Skeletal muscle tissue (tissue), 4 donors: ENCODE results near the gene AGPAT2. TPM values are rescaled to one million over a fixed set of nuclear protein-coding genes. Genes with fewer than 3 reads are reported as not detected.
A peak's percentile ranks its signal among the peaks of the same experiment; 100 is the strongest.

Experiments
- H3K27ac ChIP-seq: one replicate; pipeline ENCODE4 v1.7.0; 2013; ENCODE audit warnings: mild to moderate bottlenecking, low read depth, low read length, inconsistent platforms
- H3K27me3 ChIP-seq, 3 donors: one replicate each; pipeline ENCODE4 v1.7.0; 2013; ENCODE audit warnings: low read length in 3 of 3; ENCODE audit not compliant: control insufficient read depth in 3 of 3, insufficient read depth in 3 of 3
- H3K36me3 ChIP-seq, 3 donors: one replicate each; pipeline ENCODE4 v1.7.0; 2013; ENCODE audit warnings: low read length in 3 of 3; ENCODE audit not compliant: control insufficient read depth in 3 of 3, insufficient read depth in 3 of 3
- H3K4me1 ChIP-seq, 3 donors: one replicate each; pipeline ENCODE4 v1.7.0; 2013; ENCODE audit warnings: low read length in 3 of 3, mild to moderate bottlenecking in 3 of 3; ENCODE audit not compliant: control insufficient read depth in 3 of 3, insufficient read depth in 3 of 3
- H3K4me3 ChIP-seq, 3 donors: one replicate each; pipeline ENCODE4 v1.7.0; 2013; ENCODE audit warnings: low read length in 3 of 3
- H3K9ac ChIP-seq, 3 donors: one replicate each; pipeline ENCODE4 v1.7.0; 2013; ENCODE audit warnings: low read length in 3 of 3, mild to moderate bottlenecking in 3 of 3, moderate library complexity in 2 of 3, low read depth in 1 of 3
- H3K9me3 ChIP-seq, 3 donors: one replicate each; pipeline ENCODE4 v1.7.0; 2013; ENCODE audit warnings: low read length in 3 of 3; ENCODE audit not compliant: control insufficient read depth in 3 of 3
- total RNA-seq: library from RNA; depleted of rRNA; stranded (reverse); fragments of >200 nt; gene quantifications from one replicate; pipeline ENCODE4 v1.2.3, GENCODE V29; 2014
- donor health status: Osteomylitis.

The AGPAT2 gene
- total RNA-seq, 1 donor from 2014 or later, result 27.1 TPM

GRCh38 chr9:136670576-136671253 is 16.5 kb downstream of the AGPAT2 start:
- Histone ChIP-seq H3K9ac (peak overlapping the region in 1 of 3 donors; percentile 66), H3K4me1 (peaks cover 4 to 11% (median 8%) of the 10 kb centered on the region in 3 donors), H3K27me3 (peaks cover 6 to 18% (median 13%) of the 10 kb centered on the region in 3 donors), H3K9me3 (no peaks in the 10 kb centered on the region), H3K4me3 (peak overlapping the region in 1 of 3 donors; percentile 29), H3K36me3 (peaks cover 0 to 22% (median 9%) of the 10 kb centered on the region in 3 donors), H3K27ac (no peak overlapping the region)

GRCh38 chr9:136669791-136670464 is 17.3 kb downstream of the AGPAT2 start:
- H3K27ac ChIP-seq, result no peak overlapping the region
- H3K4me3 ChIP-seq, result peak overlapping the region in 2 of 3 donors; percentile 23 to 61
- H3K9ac ChIP-seq, result peak overlapping the region in 1 of 3 donors; percentile 79
- no peaks in the 10 kb centered on the region for H3K9me3 ChIP-seq
- H3K27me3 ChIP-seq, result peaks cover 9 to 22% (median 18%) of the 10 kb centered on the region in 3 donors
- peaks cover 0 to 22% (median 10%) of the 10 kb centered on the region in 3 donors for H3K36me3 ChIP-seq
- H3K4me1 ChIP-seq, result peaks cover 4 to 12% (median 11%) of the 10 kb centered on the region in 3 donors

DNA sequence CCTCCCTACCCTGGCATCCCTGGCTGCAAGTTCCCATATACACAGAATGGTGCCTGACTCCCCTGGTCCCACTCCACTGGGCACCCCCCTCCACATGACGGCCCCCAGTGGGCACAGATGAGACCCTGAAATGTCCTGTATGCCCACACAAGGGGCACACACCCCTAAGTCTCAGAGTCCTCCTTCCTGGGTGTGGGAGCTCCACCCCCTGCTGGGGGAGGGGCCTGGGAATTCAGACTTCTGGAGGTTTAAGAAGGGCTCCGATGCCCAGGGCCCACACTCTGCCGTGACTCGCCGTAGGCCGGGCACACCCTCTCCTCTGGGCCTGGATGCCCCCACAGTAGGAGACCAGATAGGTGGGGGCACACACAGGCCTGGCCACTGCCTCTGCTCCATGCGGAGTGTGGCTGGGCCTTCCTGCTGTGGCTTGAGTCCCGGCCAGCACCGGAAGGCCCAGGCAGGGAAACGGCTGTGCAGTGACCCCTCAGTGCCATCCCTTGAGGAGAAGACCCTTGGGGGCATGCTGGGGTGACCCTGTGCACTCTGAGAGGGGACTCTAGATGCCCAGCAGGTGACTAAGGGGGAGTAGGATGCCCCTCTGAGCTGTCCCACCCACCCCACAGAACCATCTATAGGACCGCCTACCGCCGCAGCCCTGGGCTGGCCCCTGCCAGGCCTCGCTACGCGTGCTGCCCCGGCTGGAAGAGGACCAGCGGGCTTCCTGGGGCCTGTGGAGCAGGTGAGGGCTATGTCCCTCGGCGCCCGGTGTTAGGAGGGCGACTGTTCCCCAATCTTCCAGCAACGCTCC is 18.1 kb downstream of the AGPAT2 start:
- Histone ChIP-seq H3K4me3 (peak overlapping the region; percentile 46 to 61 (median 48)), H3K9me3 (no peaks in the 10 kb centered on the region), H3K27me3 (peaks cover 17 to 25% (median 23%) of the 10 kb centered on the region in 3 donors), H3K4me1 (peaks cover 4 to 12% (median 11%) of the 10 kb centered on the region in 3 donors), H3K36me3 (peaks cover 0 to 25% (median 7%) of the 10 kb centered on the region in 3 donors), H3K27ac (no peak overlapping the region), H3K9ac (peak overlapping the region in 1 of 3 donors; percentile 79)

DNA sequence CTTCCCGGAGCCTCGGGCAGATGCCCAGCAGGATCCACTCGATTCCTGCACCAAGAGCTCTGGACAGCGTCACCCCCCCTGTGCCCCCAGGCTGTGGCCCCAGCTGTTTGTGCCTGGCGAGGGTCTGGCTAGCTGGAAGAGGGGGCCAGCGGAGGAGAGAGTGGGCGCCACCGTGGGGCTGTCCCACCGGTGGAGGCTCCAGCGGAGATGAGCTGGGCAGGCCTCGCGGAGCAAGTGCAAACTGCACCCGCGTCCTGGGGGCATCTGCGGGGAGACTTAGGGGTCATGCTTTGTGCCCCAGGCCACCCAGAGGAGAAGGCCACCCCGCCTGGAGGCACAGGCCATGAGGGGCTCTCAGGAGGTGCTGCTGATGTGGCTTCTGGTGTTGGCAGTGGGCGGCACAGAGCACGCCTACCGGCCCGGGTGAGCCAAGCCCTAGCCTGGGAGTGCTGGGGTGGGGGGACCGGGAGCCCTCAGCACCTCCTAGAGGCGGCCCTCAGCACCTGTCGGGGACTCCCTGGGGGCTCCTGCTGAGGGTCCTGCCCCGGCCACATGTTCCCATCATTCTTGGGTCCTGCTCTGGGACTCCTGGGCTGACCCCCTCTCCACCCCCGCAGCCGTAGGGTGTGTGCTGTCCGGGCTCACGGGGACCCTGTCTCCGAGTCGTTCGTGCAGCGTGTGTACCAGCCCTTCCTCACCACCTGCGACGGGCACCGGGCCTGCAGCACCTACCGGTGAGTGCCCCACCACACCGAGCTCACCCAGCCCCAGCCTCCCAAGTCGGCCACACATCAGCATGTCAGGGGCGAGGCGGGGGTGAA is 19.1 kb downstream of the AGPAT2 start:
- Histone ChIP-seq H3K27me3 (peaks cover 21 to 29% (median 27%) of the 10 kb centered on the region in 3 donors), H3K4me1 (peaks cover 4 to 12% (median 11%) of the 10 kb centered on the region in 3 donors), H3K9ac (peak overlapping the region; percentile 23 to 79 (median 61)), H3K9me3 (no peaks in the 10 kb centered on the region), H3K36me3 (peaks cover 0 to 24% (median 6%) of the 10 kb centered on the region in 3 donors), H3K27ac (no peak overlapping the region), H3K4me3 (peak overlapping the region; percentile 46 to 61 (median 59))

DNA sequence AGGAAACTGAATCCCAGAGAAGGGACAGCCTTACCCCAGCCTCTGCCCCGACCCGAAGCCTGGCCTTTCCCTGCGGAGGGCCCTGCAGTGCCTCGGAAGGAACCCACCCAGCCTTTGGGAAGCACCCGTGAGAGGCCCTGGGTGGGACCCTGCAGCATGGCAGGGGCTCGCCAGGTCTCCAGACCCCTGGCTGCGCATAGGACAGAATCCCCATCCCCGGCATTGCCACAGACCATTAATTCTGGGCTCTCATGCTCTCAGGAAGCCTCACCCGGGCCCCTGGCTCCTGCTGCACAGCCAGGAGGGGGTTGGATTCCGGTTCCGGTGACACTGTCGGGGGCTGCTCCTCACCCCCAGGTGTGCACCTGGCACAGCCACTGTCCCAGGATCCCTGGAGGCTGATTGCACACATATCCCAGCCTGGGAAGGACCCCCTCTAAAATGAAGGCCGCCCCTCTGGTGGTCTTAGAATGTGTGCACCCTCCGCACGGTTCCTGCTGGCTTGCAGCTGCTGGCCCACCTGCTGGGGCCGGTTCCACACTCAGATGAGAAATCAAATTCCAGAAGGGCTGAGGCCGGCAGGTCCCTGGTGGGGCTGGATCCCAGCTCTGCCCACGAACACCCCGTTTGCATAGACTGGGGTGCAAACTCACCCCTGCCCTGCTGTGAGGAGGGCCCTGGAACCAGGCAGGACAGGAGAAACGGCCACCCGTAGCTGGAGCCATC is 19.9 kb downstream of the AGPAT2 start:
- H3K9me3 ChIP-seq, result no peaks in the 10 kb centered on the region
- peak overlapping the region; percentile 23 to 79 (median 61) for H3K9ac ChIP-seq
- H3K4me1 ChIP-seq, result peaks cover 4 to 12% (median 11%) of the 10 kb centered on the region in 3 donors
- peaks cover 21 to 30% (median 29%) of the 10 kb centered on the region in 3 donors for H3K27me3 ChIP-seq
- H3K36me3 ChIP-seq, result peaks cover 0 to 24% (median 4%) of the 10 kb centered on the region in 3 donors
- H3K27ac ChIP-seq, result no peak overlapping the region
- peak overlapping the region; percentile 46 to 61 (median 59) for H3K4me3 ChIP-seq

- Histone ChIP-seq H3K36me3 (peaks cover 0 to 24% (median 4%) of the 10 kb centered on the region in 3 donors), H3K27me3 (peaks cover 21 to 30% (median 29%) of the 10 kb centered on the region in 3 donors), H3K4me1 (peaks cover 4 to 12% (median 11%) of the 10 kb centered on the region in 3 donors), H3K4me3 (peak overlapping the region; percentile 46 to 61 (median 59)), H3K9ac (peak overlapping the region in 2 of 3 donors; percentile 43 to 79), H3K27ac (no peak overlapping the region), H3K9me3 (no peaks in the 10 kb centered on the region)
These were observed 20.7 kb downstream of the AGPAT2 start for GRCh38 chr9:136666372-136667213.

- peaks cover 4 to 12% (median 11%) of the 10 kb centered on the region in 3 donors for H3K4me1 ChIP-seq
- H3K9me3 ChIP-seq, result no peaks in the 10 kb centered on the region
- H3K36me3 ChIP-seq, result peaks cover 0 to 24% (median 4%) of the 10 kb centered on the region in 3 donors
- H3K9ac ChIP-seq, result peak overlapping the region in 1 of 3 donors; percentile 79
- peak overlapping the region in 1 of 3 donors; percentile 35 for H3K4me3 ChIP-seq
- H3K27me3 ChIP-seq, result peaks cover 21 to 32% (median 26%) of the 10 kb centered on the region in 3 donors
- no peak overlapping the region for H3K27ac ChIP-seq
These were observed 21.4 kb downstream of the AGPAT2 start for GRCh38 chr9:136665704-136666371.
